Transverse colon (tissue), 4 donors: ENCODE measurements around the gene RNF183. TPM values are rescaled to one million over a fixed set of nuclear protein-coding genes. Genes with fewer than 3 reads are reported as not detected.
A peak's percentile ranks its signal among the peaks of the same experiment; 100 is the strongest.

Source experiments
- DNase-seq: peaks from one replicate; pipeline ENCODE4 v3.0.0-alpha.2; 2019
- H3K27ac ChIP-seq, 4 donors: fragments of 200-600 bp; sonication (generic); 2 replicates each; pipeline ENCODE4 v1.5.1; 2016 to 2018; ENCODE audit warnings: inconsistent platforms in 4 of 4
- H3K27me3 ChIP-seq: fragments of 200-600 bp; sonication (generic); 2 replicates; pipeline ENCODE4 v1.5.1; 2017; ENCODE audit warnings: inconsistent platforms
- H3K36me3 ChIP-seq, 4 donors: fragments of 200-600 bp; sonication (generic); 2 replicates each; pipeline ENCODE4 v1.5.1; 2017 to 2019; ENCODE audit warnings: inconsistent platforms in 4 of 4
- H3K4me1 ChIP-seq, 4 donors: fragments of 200-600 bp; sonication (generic); 2 replicates each; pipeline ENCODE4 v1.5.1; 2017 to 2020; ENCODE audit warnings: inconsistent platforms in 4 of 4
- H3K4me3 ChIP-seq, 4 donors: fragments of 200-600 bp; sonication (generic); 1 replicate in 1 of 4; 2 replicates in 3 of 4; pipeline versions ENCODE4 v1.5.1 to v1.6.1; 2017 to 2019; ENCODE audit warnings: inconsistent platforms in 4 of 4
- H3K9me3 ChIP-seq, 2 donors: fragments of 200-600 bp; sonication (generic); 2 replicates each; pipeline ENCODE4 v1.5.1; 2017 to 2019; ENCODE audit warnings: inconsistent platforms in 2 of 2
- CTCF ChIP-seq, 5 experiments: fragments of 200-600 bp in 3 of 5; fragments of 450-650 bp in 2 of 5; sonication (generic) in 3 of 5; IDR thresholded peaks; 1 replicate in 2 of 5; 2 replicates in 3 of 5; pipeline ENCODE4 v1.5.1; 2016 to 2017; ENCODE audit warnings: antibody characterized with exemption in 5 of 5, inconsistent platforms in 3 of 5, mild to moderate bottlenecking in 2 of 5, moderate library complexity in 1 of 5
- EP300 ChIP-seq: sonication (generic); formaldehyde crosslinking; IDR thresholded peaks from one replicate; pipeline ENCODE4 v1.6.1; 2017; ENCODE audit warnings: antibody characterized with exemption, low read depth
- POLR2A ChIP-seq: fragments of 450-650 bp; IDR thresholded peaks from one replicate; pipeline ENCODE4 v1.6.1; 2016; ENCODE audit warnings: antibody characterized with exemption, mild to moderate bottlenecking, moderate library complexity
- POLR2AphosphoS5 ChIP-seq, 3 donors: sonication (generic); formaldehyde crosslinking; IDR thresholded peaks; one replicate each; pipeline ENCODE4 v1.6.1; 2016; ENCODE audit warnings: antibody characterized with exemption in 3 of 3
- WGBS, 2 donors: methylation state at CpG; one replicate each; pipeline ENCODE4 v1.1.5; 2018; ENCODE audit warnings: low coverage in 1 of 2; 5-methylcytosine and 5-hydroxymethylcytosine counted together
- in situ Hi-C, 4 donors: fragments of 200-750 bp; cut with MboI; loops; one replicate each; pipeline versions ENCODE4 v1.15.0 to v1.15.1; 2017; ENCODE audit warnings: low sequenced_read_pairs in 3 of 4, low pct_ligation_motif_present in 1 of 4, low pct_unique_long_range_greater_than_20kb in 1 of 4
- intact Hi-C: fragments of 100-400 bp; cut with DNase I; formaldehyde crosslinking; loops from one replicate; pipeline ENCODE4 v1.15.1; 2023; ENCODE audit warnings: low total_unique reads
- total RNA-seq, 4 donors: library from RNA; depleted of rRNA; stranded (reverse); fragments of >200 nt; gene quantifications; one replicate each; pipeline ENCODE4 v1.1.0, GENCODE V29; 2016

The RNF183 gene
- total RNA-seq, 4 donors from 2014 or later = 0.14 to 0.95 TPM; not detected in 2

DNA sequence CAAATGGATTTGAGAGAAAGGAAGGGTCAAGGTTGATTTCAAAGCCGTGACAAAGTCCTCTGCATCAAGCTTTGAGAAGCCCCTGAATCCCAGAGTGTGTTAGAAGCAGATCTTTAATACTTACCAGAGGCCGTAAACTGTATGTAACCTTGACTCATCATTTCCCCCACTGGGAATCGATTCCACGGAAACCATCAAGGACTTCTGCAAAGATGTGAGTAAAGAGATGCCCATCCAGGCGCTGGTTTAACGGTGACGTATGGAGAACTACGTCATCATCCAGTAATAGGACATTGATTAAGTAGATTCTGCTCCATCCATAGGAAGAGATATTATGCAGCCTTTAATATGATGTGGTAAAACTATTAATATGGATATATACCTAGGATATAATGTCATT is 1.6 kb downstream of the RNF183 start:
- Histone ChIP-seq H3K4me1 (peaks cover 0 to 12% (median 0%) of the 10 kb centered on the region in 4 donors), H3K4me3 (no peak overlapping the region), H3K36me3 (no peaks in the 10 kb centered on the region), H3K9me3 (no peaks in the 10 kb centered on the region), H3K27ac (no peak overlapping the region), H3K27me3 (no peaks in the 10 kb centered on the region)
- no peak for DNase-seq
- in situ Hi-C loops (loop anchor here in 3 of 4 donors (10.0 to 25.0 kb wide), 2 partner anchors 103 to 361 kb away; partner anchors contain the start of gene ALAD (in 1 of the 3)), intact Hi-C loops (no loop called here)
- no peak for TF ChIP-seq POLR2A
- no peak for TF ChIP-seq EP300
- TF ChIP-seq POLR2AphosphoS5 (IDR thresholded peaks at IDR 0.05) = no peak
- TF ChIP-seq CTCF (IDR thresholded peaks at IDR 0.05) = no peak
- WGBS, 2 donors = 87 to 88% methylated on average over 8 of the region's 8 CpGs

GRCh38 chr9:113299800-113300292 is 3.3 kb downstream of the RNF183 start:
- H3K9me3 ChIP-seq = no peaks in the 10 kb centered on the region
- intact Hi-C loops (no loop called here), in situ Hi-C loops (loop anchor here in 3 of 4 donors (10.0 to 25.0 kb wide), 2 partner anchors 105 to 362 kb away; partner anchors contain the start of gene ALAD (in 1 of the 3))
- H3K36me3 ChIP-seq = no peaks in the 10 kb centered on the region
- 0 to 34% methylated on average over 2 to 8 of the region's 8 CpGs for WGBS, 2 donors
- TF ChIP-seq EP300 = no peak
- no peak for TF ChIP-seq CTCF (IDR thresholded peaks at IDR 0.05)
- TF ChIP-seq POLR2AphosphoS5 (IDR thresholded peaks at IDR 0.05) = peak in 1 of 3 donors; percentile 8
- TF ChIP-seq POLR2A = no peak
- H3K4me3 ChIP-seq = peak overlapping the region in 1 of 4 donors; percentile 15
- no peaks in the 10 kb centered on the region for H3K27me3 ChIP-seq
- peaks cover 0 to 12% (median 0%) of the 10 kb centered on the region in 4 donors for H3K4me1 ChIP-seq
- peak; percentile 49 for DNase-seq
- no peak overlapping the region for H3K27ac ChIP-seq

DNA sequence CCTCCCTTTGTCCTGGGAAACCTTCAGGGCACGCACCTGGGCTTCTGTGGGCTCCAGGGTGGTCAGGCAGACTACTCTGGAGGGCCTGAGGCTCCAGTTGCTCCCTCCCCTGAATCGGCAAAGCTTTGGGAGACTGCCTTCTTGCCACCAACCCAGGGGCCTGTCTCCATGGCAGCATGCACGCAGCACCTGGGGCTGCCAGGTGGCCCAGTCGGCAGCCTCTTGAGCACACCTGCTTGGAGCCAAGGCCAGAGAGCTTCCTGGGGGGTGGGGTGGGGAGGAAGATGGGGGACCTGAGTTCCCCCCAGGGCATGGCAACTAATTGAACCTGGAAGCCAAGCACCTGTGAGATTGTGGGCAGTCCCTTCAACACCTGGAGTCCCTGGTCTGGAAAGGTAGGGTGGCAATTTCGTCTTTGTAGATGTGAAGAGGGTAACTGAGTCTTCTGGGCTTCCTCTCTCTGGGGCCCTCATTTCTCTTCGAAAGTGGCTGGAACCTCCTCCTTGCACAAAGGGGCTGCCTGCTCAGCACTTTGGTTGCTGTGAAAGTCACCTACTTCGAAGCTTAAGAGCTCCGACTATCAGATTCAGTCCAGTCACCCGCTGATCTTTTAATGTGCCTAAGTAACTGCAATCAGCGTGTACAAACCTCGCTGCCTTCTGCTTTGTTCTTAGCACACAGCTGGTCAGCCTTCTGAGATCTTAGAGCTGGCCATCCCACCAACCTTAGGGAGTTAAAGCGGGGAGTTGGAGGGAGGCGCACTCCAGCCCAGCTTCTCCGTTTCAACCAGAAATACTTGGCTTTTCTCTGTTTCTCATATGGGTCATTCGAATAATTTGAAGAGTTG is 4.0 kb downstream of the RNF183 start:
- H3K9me3 ChIP-seq = no peaks in the 10 kb centered on the region
- no peak for TF ChIP-seq EP300
- TF ChIP-seq CTCF (IDR thresholded peaks at IDR 0.05) = no peak
- no peak for TF ChIP-seq POLR2AphosphoS5 (IDR thresholded peaks at IDR 0.05)
- no peak for TF ChIP-seq POLR2A
- DNase-seq = no peak
- in situ Hi-C loops = no loop called here
- no peak overlapping the region for H3K27ac ChIP-seq
- no peaks in the 10 kb centered on the region for H3K27me3 ChIP-seq
- intact Hi-C loops = no loop called here
- H3K4me1 ChIP-seq = peaks cover 0 to 12% (median 0%) of the 10 kb centered on the region in 4 donors
- no peak overlapping the region for H3K4me3 ChIP-seq
- 91 to 95% methylated on average over 4 to 15 of the region's 15 CpGs for WGBS, 2 donors
- no peaks in the 10 kb centered on the region for H3K36me3 ChIP-seq

- H3K27ac ChIP-seq = no peak overlapping the region
- H3K27me3 ChIP-seq = no peaks in the 10 kb centered on the region
- no peak for TF ChIP-seq POLR2AphosphoS5 (IDR thresholded peaks at IDR 0.05)
- no peak for TF ChIP-seq EP300
- no peak for TF ChIP-seq POLR2A
- no peak for TF ChIP-seq CTCF (IDR thresholded peaks at IDR 0.05)
- H3K4me3 ChIP-seq = no peak overlapping the region
- peaks cover 0 to 12% (median 0%) of the 10 kb centered on the region in 4 donors for H3K4me1 ChIP-seq
- WGBS, 2 donors = 91 to 92% methylated on average over 6 to 8 of the region's 8 CpGs
- in situ Hi-C loops (no loop called here), intact Hi-C loops (no loop called here)
- H3K36me3 ChIP-seq = no peaks in the 10 kb centered on the region
- no peak for DNase-seq
- no peaks in the 10 kb centered on the region for H3K9me3 ChIP-seq
These were observed 4.9 kb downstream of the RNF183 start for GRCh38 chr9:113298311-113298710.
